K562 (cell line): ENCODE measurements around the gene BLTP2.

Experiments
- EZH2 ChIP-seq: IDR thresholded peaks from 2 replicates; pipeline ENCODE4 v1.6.1; 2012; ENCODE audit warnings: low read depth, mild to moderate bottlenecking, inconsistent platforms, low read length, borderline replicate concordance
- FOXJ3 ChIP-seq: sonication (generic); formaldehyde crosslinking; IDR thresholded peaks from 2 replicates; pipeline ENCODE4 v1.4.0; 2020; ENCODE audit warnings: mild to moderate bottlenecking, missing genetic modification reagents
- HNRNPH1 ChIP-seq: fragments of 200-400 bp; formaldehyde crosslinking; optimal IDR thresholded peaks from 2 replicates; pipeline ENCODE3; 2017; ENCODE audit warnings: low read depth, mild to moderate bottlenecking, low read length, moderate library complexity
- MAX ChIP-seq: sonication (generic); formaldehyde crosslinking; IDR thresholded peaks from 2 replicates; pipeline ENCODE4 v1.9.0; 2022; ENCODE audit warnings: mild to moderate bottlenecking, missing genetic modification reagents
- NFIC ChIP-seq: fragments of 450-650 bp; IDR thresholded peaks from 2 replicates; pipeline ENCODE4 v1.6.1; 2017; ENCODE audit warnings: mild to moderate bottlenecking, inconsistent platforms
- NRF1 ChIP-seq, 2 experiments: fragments of 450-650 bp; IDR thresholded peaks in 1 of 2; conservative IDR thresholded peaks in 1 of 2; 2 replicates each; pipeline ENCODE4 v1.6.1; 2014; ENCODE audit warnings: mild to moderate bottlenecking in 2 of 2
- PHF21A ChIP-seq: fragments of 450-650 bp; IDR thresholded peaks from 2 replicates; pipeline ENCODE4 v1.6.1; 2017; ENCODE audit warnings: low read depth, borderline replicate concordance
- USF2 ChIP-seq: sonication (generic); formaldehyde crosslinking; IDR thresholded peaks from 2 replicates; pipeline ENCODE4 v1.5.0; 2020; ENCODE audit warnings: missing genetic modification reagents
- ZBTB7A ChIP-seq: IDR thresholded peaks from 2 replicates; pipeline ENCODE4 v1.6.1; 2011; ENCODE audit warnings: low read depth, mild to moderate bottlenecking, low read length, moderate library complexity, borderline replicate concordance; ENCODE audit not compliant: control insufficient read depth
- ZFP36 ChIP-seq: fragments of 150-350 bp; IDR thresholded peaks from 2 replicates; pipeline ENCODE4 v1.6.1; 2018; ENCODE audit warnings: low read length, low read depth; ENCODE audit not compliant: partially characterized antibody
- ZNF274 ChIP-seq: IDR thresholded peaks from 2 replicates; pipeline ENCODE4 v1.6.1; 2011; ENCODE audit warnings: low read depth, mild to moderate bottlenecking, low read length, moderate library complexity, borderline replicate concordance

GRCh38 chr17:28620010-28620409, 24.9 kb downstream of the BLTP2 start:
- TF ChIP-seq USF2 (no peak), NRF1 (conservative IDR thresholded peaks at IDR 0.05 in 1 of 2, IDR thresholded peaks at IDR 0.05 in 1 of 2) (no peak), EZH2 (no peak), MAX (CRISPR knock-in tag) (no peak), HNRNPH1 (no peak), ZFP36 (no peak), FOXJ3 (no peak), ZBTB7A (no peak), ZNF274 (no peak), PHF21A (no peak), NFIC (no peak)
